Anterior cingulate cortex (tissue), 58 donors: ENCODE results near the gene HNF1A.
A peak's percentile ranks its signal among the peaks of the same experiment; 100 is the strongest.

Source experiments
- DNase-seq, 58 donors: peaks; one replicate each; lab custom pipeline; 2025; lab: John Stamatoyannopoulos, UW

Gene HNF1A

GRCh38 chr12:120956579-120957300 is 21.6 kb upstream of the HNF1A start:
- DNase-seq, result no peak

GRCh38 chr12:120959111-120959878 is 19.0 kb upstream of the HNF1A start:
- no peak for DNase-seq

- no peak for DNase-seq
These were observed 17.7 kb upstream of the HNF1A start for GRCh38 chr12:120960657-120961056.

GRCh38 chr12:120961604-120962531 is 16.5 kb upstream of the HNF1A start:
- peak in 4 of 58 donors; percentile 2 to 21 (median 4) for DNase-seq

- DNase-seq, result peak in 1 of 58 donors; percentile 14
These were observed 15.8 kb upstream of the HNF1A start for GRCh38 chr12:120962532-120963020.

- no peak for DNase-seq
These were observed 14.0 kb upstream of the HNF1A start for GRCh38 chr12:120964298-120964697.

GRCh38 chr12:120965534-120966091 is 12.7 kb upstream of the HNF1A start:
- DNase-seq, result no peak

GRCh38 chr12:120970310-120970709 is 8.0 kb upstream of the HNF1A start:
- DNase-seq, result no peak

- peak in 18 of 58 donors; percentile 0 to 38 (median 6) for DNase-seq
These were observed 6.8 kb upstream of the HNF1A start for GRCh38 chr12:120971299-120972180.

GRCh38 chr12:120972870-120973543 is 5.3 kb upstream of the HNF1A start:
- no peak for DNase-seq

- no peak for DNase-seq
These were observed 630 bp upstream of the HNF1A start for GRCh38 chr12:120977531-120978295.

- no peak for DNase-seq
These were observed 998 bp downstream of the HNF1A start for GRCh38 chr12:120979220-120979861.

GRCh38 chr12:120979862-120980696 is 1.7 kb downstream of the HNF1A start:
- no peak for DNase-seq

GRCh38 chr12:120980800-120981368 is 2.5 kb downstream of the HNF1A start:
- no peak for DNase-seq

GRCh38 chr12:120981407-120981941 is 3.1 kb downstream of the HNF1A start:
- no peak for DNase-seq

GRCh38 chr12:120982659-120983058 is 4.3 kb downstream of the HNF1A start:
- DNase-seq, result no peak
